Measurements from ENCODE around the gene TAPBP. TPM values are rescaled to one million over a fixed set of nuclear protein-coding genes. Genes with fewer than 3 reads are reported as not detected.

The TAPBP gene
- total and polyA plus RNA-seq, 9 of the 15 experiments (the other 6 are each of a cell fraction or from before 2014, with no cell fraction given) = 5.6 to 74.0 (median 22.3) TPM

GRCh38 chr6:33297956-33298772, 15.7 kb downstream of the TAPBP start:
- peaks cover 11 to 41% of the 10 kb centered on the region in 2 experiments for H3K4me1 ChIP-seq (replicated peaks in 1 of 2; ENCODE audit: control insufficient read depth in 2 of 2, insufficient read depth in 2 of 2, low read length in 2 of 2)
- H2AFZ ChIP-seq (ENCODE audit: low read depth, low read length) = peak overlapping the region; percentile 67
- CTCF ChIA-PET (ENCODE audit: low intra/inter-chr PET ratio) = interaction anchor here (0.5 to 2.4 kb wide), 2 partner anchors 18 to 76 kb away, joined by 7 to 20 read pairs; no protein-coding TSS in a partner anchor
- H3K9me3 ChIP-seq (replicated peaks; ENCODE audit: control insufficient read depth, insufficient read depth, low read depth, low read length) = no peaks in the 10 kb centered on the region
- POLR2A ChIA-PET = interaction anchor here (0.6 to 3.8 kb wide), 14 partner anchors 8 to 1961 kb away, joined by 3 to 36 read pairs (median 4); partner anchors contain the start of genes B3GALT4, PFDN6, TAPBP and WDR46
- peak overlapping the region; percentile 95 for H3K4me2 ChIP-seq (ENCODE audit: insufficient read depth, low read length)
- peak overlapping the region; percentile 94 for H3K27ac ChIP-seq (ENCODE audit: extremely low read depth, low read depth, low read length)
- H3K9ac ChIP-seq (ENCODE audit: insufficient read depth in 1 of 2, low read depth in 2 of 2, low read length in 2 of 2) = peak overlapping the region; percentile 94 to 98
- 0 out of 2 replicates have a peak, but pooled peaks cover 3% of the 10 kb centered on the region for H4K20me1 ChIP-seq (replicated peaks; ENCODE audit: control insufficient read depth, insufficient read depth, low read length)
- H3K79me2 ChIP-seq (ENCODE audit: control insufficient read depth, insufficient read depth, low read length) = peaks cover 50% of the 10 kb centered on the region
- peaks cover 54% of the 10 kb centered on the region for H3K36me3 ChIP-seq (ENCODE audit: control insufficient read depth, insufficient read depth, low read length)
- H3K27me3 ChIP-seq (ENCODE audit: control insufficient read depth in 2 of 2, insufficient read depth in 2 of 2, low read length in 2 of 2) = no peaks in the 10 kb centered on the region
- under 1% methylated on average over 28 of the region's 42 CpGs for WGBS (ENCODE audit: insufficient coverage, low coverage, missing lambda C conversion rate)
- peaks cover 6% of the 10 kb centered on the region for H3K9me1 ChIP-seq (ENCODE audit: control insufficient read depth, insufficient read depth, low read length)
- intact Hi-C loops (cut with micrococcal nuclease) = loop anchor here (5.0 kb wide), 3 partner anchors 94 to 129 kb away; partner anchors contain the start of genes KIFC1 and PHF1
- BruUV-seq (replicated peaks) = TSS peak; percentile 5
- peak; percentile 77 for FAIRE-seq
- DNase-seq (ENCODE audit: extremely low read depth in 1 of 4, low spot score in 3 of 4) = peak; percentile 86 to 92 (median 89)
- in situ Hi-C loops (cut with MboI) = no loop called here
- ATAC-seq = peak; percentile 55
- H3K4me3 ChIP-seq = peak overlapping the region; percentile 64
- TF ChIP-seq ZNF639 (CRISPR knock-in tag; conservative IDR thresholded peaks at IDR 0.05 in 1 of 2, IDR thresholded peaks at IDR 0.05 in 1 of 2) = no peak
- no peak for TF ChIP-seq ZNF707 (CRISPR knock-in tag; conservative IDR thresholded peaks at IDR 0.05)
- TF ChIP-seq POLR2B (IDR thresholded peaks at IDR 0.05; ENCODE audit: low read depth, partially characterized antibody) = peak; percentile 56
- 0 out of 2 replicates have a peak, but pooled peaks have one; percentile 60 for TF ChIP-seq MTA1 (IDR thresholded peaks at IDR 0.05; ENCODE audit: borderline replicate concordance)
- no peak for TF ChIP-seq TCFL5 (CRISPR knock-in tag; conservative IDR thresholded peaks at IDR 0.05)
- TF ChIP-seq EGR1 (conservative IDR thresholded peaks at IDR 0.05) = peak; percentile 83
- TF ChIP-seq PHF20 (IDR thresholded peaks at IDR 0.05; ENCODE audit: partially characterized antibody) = no peak
- TF ChIP-seq ARID4B (CRISPR knock-in tag; IDR thresholded peaks at IDR 0.05) = peak; percentile 59; the same call in 1 of the 2 replicates
- TF ChIP-seq PML (IDR thresholded peaks at IDR 0.05; ENCODE audit: low read length) = 0 out of 2 replicates have a peak, but pooled peaks have one; percentile 40
- no peak for TF ChIP-seq CLOCK (CRISPR knock-in tag; IDR thresholded peaks at IDR 0.05; ENCODE audit: borderline replicate concordance)
- TF ChIP-seq ZNF589 (CRISPR knock-in tag; IDR thresholded peaks at IDR 0.05; ENCODE audit: low read depth) = no peak

Measured in K562 (cell line).